Transverse colon (tissue), 4 donors: ENCODE measurements around the gene EIF5B. TPM values are rescaled to one million over a fixed set of nuclear protein-coding genes. Genes with fewer than 3 reads are reported as not detected.
"Not testable (repeated sequence)": the region's sequence is repeated elsewhere in the genome, so short reads cannot be mapped to it uniquely, and the experiment has no call there.

Experiments used
- DNase-seq: peaks from one replicate; pipeline ENCODE4 v3.0.0-alpha.2; 2019
- H3K27ac ChIP-seq, 4 donors: fragments of 200-600 bp; sonication (generic); 2 replicates each; pipeline ENCODE4 v1.5.1; 2016 to 2018; ENCODE audit warnings: inconsistent platforms in 4 of 4
- H3K27me3 ChIP-seq: fragments of 200-600 bp; sonication (generic); 2 replicates; pipeline ENCODE4 v1.5.1; 2017; ENCODE audit warnings: inconsistent platforms
- H3K36me3 ChIP-seq, 4 donors: fragments of 200-600 bp; sonication (generic); 2 replicates each; pipeline ENCODE4 v1.5.1; 2017 to 2019; ENCODE audit warnings: inconsistent platforms in 4 of 4
- H3K4me1 ChIP-seq, 4 donors: fragments of 200-600 bp; sonication (generic); 2 replicates each; pipeline ENCODE4 v1.5.1; 2017 to 2020; ENCODE audit warnings: inconsistent platforms in 4 of 4
- H3K4me3 ChIP-seq, 4 donors: fragments of 200-600 bp; sonication (generic); 1 replicate in 1 of 4; 2 replicates in 3 of 4; pipeline versions ENCODE4 v1.5.1 to v1.6.1; 2017 to 2019; ENCODE audit warnings: inconsistent platforms in 4 of 4
- H3K9me3 ChIP-seq, 2 donors: fragments of 200-600 bp; sonication (generic); 2 replicates each; pipeline ENCODE4 v1.5.1; 2017 to 2019; ENCODE audit warnings: inconsistent platforms in 2 of 2
- EP300 ChIP-seq: sonication (generic); formaldehyde crosslinking; IDR thresholded peaks from one replicate; pipeline ENCODE4 v1.6.1; 2017; ENCODE audit warnings: antibody characterized with exemption, low read depth
- POLR2A ChIP-seq: fragments of 450-650 bp; IDR thresholded peaks from one replicate; pipeline ENCODE4 v1.6.1; 2016; ENCODE audit warnings: antibody characterized with exemption, mild to moderate bottlenecking, moderate library complexity
- POLR2AphosphoS5 ChIP-seq, 3 donors: sonication (generic); formaldehyde crosslinking; IDR thresholded peaks; one replicate each; pipeline ENCODE4 v1.6.1; 2016; ENCODE audit warnings: antibody characterized with exemption in 3 of 3
- WGBS, 2 donors: methylation state at CpG; one replicate each; pipeline ENCODE4 v1.1.5; 2018; ENCODE audit warnings: low coverage in 1 of 2; 5-methylcytosine and 5-hydroxymethylcytosine counted together
- in situ Hi-C, 4 donors: fragments of 200-750 bp; cut with MboI; loops; one replicate each; pipeline versions ENCODE4 v1.15.0 to v1.15.1; 2017; ENCODE audit warnings: low sequenced_read_pairs in 3 of 4, low pct_ligation_motif_present in 1 of 4, low pct_unique_long_range_greater_than_20kb in 1 of 4
- intact Hi-C: fragments of 100-400 bp; cut with DNase I; formaldehyde crosslinking; loops from one replicate; pipeline ENCODE4 v1.15.1; 2023; ENCODE audit warnings: low total_unique reads
- total RNA-seq, 4 donors: library from RNA; depleted of rRNA; stranded (reverse); fragments of >200 nt; gene quantifications; one replicate each; pipeline ENCODE4 v1.1.0, GENCODE V29; 2016
- TF ChIP-seq, protein P1 (sequence below), 5 experiments: fragments of 200-600 bp in 3 of 5; fragments of 450-650 bp in 2 of 5; sonication (generic) in 3 of 5; IDR thresholded peaks; 1 replicate in 2 of 5; 2 replicates in 3 of 5; pipeline ENCODE4 v1.5.1; 2016 to 2017; ENCODE audit warnings: antibody characterized with exemption in 5 of 5, inconsistent platforms in 3 of 5, mild to moderate bottlenecking in 2 of 5, moderate library complexity in 1 of 5

EIF5B gene
- total RNA-seq, 4 donors from 2014 or later: 13.1 to 32.6 (median 20.6) TPM

DNA sequence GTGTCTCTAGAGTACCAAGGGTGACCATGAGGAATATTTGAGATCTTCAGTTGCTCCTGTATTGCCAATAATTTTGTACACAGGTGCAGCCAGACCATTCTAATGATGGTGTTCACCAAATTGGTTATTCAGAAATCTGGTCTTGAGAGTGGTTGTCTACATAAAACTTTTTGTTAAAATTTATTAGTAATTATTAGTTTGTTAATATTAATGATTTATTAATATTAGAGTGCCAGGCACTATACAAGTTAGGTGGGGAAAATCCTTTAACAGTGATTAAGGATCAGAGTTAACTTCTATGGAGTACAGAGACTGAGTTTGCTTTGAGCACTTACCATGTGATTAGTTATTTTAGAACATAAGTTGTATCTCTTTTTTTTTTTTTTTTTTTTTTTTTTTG lies 9.0 kb downstream of the EIF5B start:
- in situ Hi-C loops: loop anchor here (10.0 to 25.0 kb wide), 4 partner anchors 141 to 916 kb away; partner anchors contain the start of genes REV1 (in 3 of the 4), MITD1 (in 2 of the 4) and MRPL30 (in 2 of the 4)
- no peak overlapping the region for H3K27ac ChIP-seq
- no peaks in the 10 kb centered on the region for H3K36me3 ChIP-seq
- H3K27me3 ChIP-seq: no peaks in the 10 kb centered on the region
- H3K9me3 ChIP-seq: no peaks in the 10 kb centered on the region
- intact Hi-C loops: no loop called here
- peaks cover 0 to 7% (median 2%) of the 10 kb centered on the region in 4 donors for H3K4me1 ChIP-seq
- H3K4me3 ChIP-seq: no peak overlapping the region
- no peak for DNase-seq
- TF ChIP-seq POLR2A (no peak), EP300 (no peak)

DNA sequence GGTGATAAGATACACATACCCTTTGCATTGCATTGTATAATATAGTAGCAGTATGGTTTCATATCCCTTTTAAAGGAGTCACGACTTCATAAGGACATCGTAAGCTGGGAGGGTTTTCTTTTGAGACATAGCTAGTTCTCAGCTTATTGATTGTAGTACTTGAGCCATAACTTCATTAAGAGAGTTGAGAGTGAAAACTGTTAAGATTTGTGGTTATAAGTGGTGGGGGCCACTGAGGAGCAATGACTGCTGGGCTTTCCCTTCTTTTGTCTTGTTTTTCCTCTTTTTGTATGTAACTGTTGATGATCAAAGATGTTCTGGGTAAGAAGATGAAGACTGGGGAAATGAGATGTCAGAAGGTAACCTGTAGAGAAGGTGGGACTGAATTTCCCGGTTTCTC lies 11.0 kb downstream of the EIF5B start:
- TF ChIP-seq, protein P1, sequence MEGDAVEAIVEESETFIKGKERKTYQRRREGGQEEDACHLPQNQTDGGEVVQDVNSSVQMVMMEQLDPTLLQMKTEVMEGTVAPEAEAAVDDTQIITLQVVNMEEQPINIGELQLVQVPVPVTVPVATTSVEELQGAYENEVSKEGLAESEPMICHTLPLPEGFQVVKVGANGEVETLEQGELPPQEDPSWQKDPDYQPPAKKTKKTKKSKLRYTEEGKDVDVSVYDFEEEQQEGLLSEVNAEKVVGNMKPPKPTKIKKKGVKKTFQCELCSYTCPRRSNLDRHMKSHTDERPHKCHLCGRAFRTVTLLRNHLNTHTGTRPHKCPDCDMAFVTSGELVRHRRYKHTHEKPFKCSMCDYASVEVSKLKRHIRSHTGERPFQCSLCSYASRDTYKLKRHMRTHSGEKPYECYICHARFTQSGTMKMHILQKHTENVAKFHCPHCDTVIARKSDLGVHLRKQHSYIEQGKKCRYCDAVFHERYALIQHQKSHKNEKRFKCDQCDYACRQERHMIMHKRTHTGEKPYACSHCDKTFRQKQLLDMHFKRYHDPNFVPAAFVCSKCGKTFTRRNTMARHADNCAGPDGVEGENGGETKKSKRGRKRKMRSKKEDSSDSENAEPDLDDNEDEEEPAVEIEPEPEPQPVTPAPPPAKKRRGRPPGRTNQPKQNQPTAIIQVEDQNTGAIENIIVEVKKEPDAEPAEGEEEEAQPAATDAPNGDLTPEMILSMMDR (IDR thresholded peaks at IDR 0.05): no peak
- no peaks in the 10 kb centered on the region for H3K36me3 ChIP-seq
- H3K4me1 ChIP-seq: peaks cover 0 to 8% (median 3%) of the 10 kb centered on the region in 4 donors
- intact Hi-C loops (no loop called here), in situ Hi-C loops (loop anchor here (10.0 to 25.0 kb wide), 4 partner anchors 139 to 914 kb away; partner anchors contain the start of genes REV1 (in 3 of the 4), MITD1 (in 2 of the 4) and MRPL30 (in 2 of the 4))
- no peak overlapping the region for H3K4me3 ChIP-seq
- WGBS, 2 donors: 72 to 95% methylated on average over 3 of the region's 3 CpGs
- no peaks in the 10 kb centered on the region for H3K9me3 ChIP-seq
- H3K27me3 ChIP-seq: no peaks in the 10 kb centered on the region
- H3K27ac ChIP-seq: no peak overlapping the region
- DNase-seq: no peak

DNA sequence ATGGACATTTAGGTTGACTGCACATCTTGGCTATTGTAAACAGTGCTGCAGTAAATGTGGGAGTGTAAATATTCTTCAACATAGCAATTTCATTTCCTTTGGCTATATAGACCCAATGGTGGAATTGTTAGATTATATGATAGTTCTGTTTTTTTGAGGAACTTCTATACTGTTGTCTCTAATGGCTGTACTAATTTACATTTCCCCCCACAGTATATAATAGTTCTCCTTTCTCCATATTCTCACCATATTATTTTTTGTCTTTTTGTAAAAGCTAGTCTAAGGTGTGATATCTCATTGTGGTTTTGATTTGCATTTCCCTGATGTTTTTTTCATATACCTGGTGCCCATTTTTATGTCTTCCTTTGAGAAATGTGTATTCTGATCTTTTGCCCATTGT lies 13.0 kb downstream of the EIF5B start:
- Histone ChIP-seq H3K4me3 (no peak overlapping the region), H3K27ac (no peak overlapping the region), H3K4me1 (peaks cover 0 to 8% (median 3%) of the 10 kb centered on the region in 4 donors), H3K27me3 (no peaks in the 10 kb centered on the region), H3K9me3 (no peaks in the 10 kb centered on the region), H3K36me3 (no peaks in the 10 kb centered on the region)
- in situ Hi-C loops: no loop called here
- no peak for TF ChIP-seq POLR2AphosphoS5 (IDR thresholded peaks at IDR 0.05)
- TF ChIP-seq POLR2A: no peak
- intact Hi-C loops: no loop called here
- DNase-seq: no peak

DNA sequence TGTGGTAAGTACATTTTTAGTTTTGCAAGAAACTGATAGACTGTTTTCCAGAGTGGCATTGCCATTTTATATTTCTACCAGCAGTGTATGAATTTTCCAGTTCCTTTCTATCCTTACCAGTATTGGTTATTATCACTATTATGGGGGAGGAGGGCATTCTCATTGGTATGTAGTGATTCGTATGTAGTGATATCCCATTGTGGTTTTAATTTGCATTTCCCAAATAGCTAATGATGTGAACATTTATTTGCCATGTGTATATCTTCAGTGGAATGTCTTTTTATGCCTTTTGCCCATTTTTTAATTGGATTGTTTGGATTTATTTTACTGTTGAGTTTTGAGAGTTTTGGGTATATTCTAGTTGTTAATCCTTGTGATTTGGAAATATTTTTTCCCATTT lies 16.9 kb downstream of the EIF5B start:
- Histone ChIP-seq H3K27me3 (no peaks in the 10 kb centered on the region), H3K4me1 (peaks cover 0 to 8% (median 3%) of the 10 kb centered on the region in 4 donors), H3K4me3 (no peak overlapping the region), H3K36me3 (no peaks in the 10 kb centered on the region), H3K9me3 (no peaks in the 10 kb centered on the region), H3K27ac (no peak overlapping the region)
- TF ChIP-seq POLR2AphosphoS5 (IDR thresholded peaks at IDR 0.05) (no peak), POLR2A (no peak), EP300 (no peak)
- TF ChIP-seq, protein P1 (IDR thresholded peaks at IDR 0.05): no peak
- DNase-seq: no peak
- in situ Hi-C loops: no loop called here
- WGBS, 2 donors: 63 to 68% methylated on average over 1 of the region's 1 CpG
- intact Hi-C loops: no loop called here

DNA sequence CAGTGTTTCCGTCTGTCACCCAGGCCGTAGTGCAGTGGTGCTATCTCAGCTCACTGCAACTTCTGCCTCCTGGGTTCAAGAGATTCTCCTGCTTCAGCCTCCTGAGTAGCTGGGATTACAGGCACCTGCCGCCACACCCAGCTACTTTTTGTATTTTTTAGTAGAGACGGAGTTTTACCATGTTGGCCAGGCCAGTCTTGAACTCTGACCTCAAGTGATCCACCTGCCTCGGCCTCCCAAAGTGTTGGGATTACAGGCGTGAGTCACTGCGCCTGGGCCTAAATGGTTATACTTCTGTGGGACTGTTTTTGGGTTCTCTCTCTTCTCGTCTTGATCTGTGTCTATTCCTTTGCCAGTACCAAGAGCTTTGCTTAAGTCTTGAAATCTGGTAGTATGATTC lies 17.6 kb downstream of the EIF5B start:
- H3K9me3 ChIP-seq, H3K4me1 ChIP-seq, DNase-seq, H3K36me3 ChIP-seq, H3K27me3 ChIP-seq, in situ Hi-C loops, H3K4me3 ChIP-seq, H3K27ac ChIP-seq: not testable (repeated sequence)
- intact Hi-C loops: loop anchor here (5.0 kb wide), 1 partner anchor 1498 kb away; no protein-coding TSS in a partner anchor
- 90 to 94% methylated on average over 4 to 8 of the region's 8 CpGs for WGBS, 2 donors

DNA sequence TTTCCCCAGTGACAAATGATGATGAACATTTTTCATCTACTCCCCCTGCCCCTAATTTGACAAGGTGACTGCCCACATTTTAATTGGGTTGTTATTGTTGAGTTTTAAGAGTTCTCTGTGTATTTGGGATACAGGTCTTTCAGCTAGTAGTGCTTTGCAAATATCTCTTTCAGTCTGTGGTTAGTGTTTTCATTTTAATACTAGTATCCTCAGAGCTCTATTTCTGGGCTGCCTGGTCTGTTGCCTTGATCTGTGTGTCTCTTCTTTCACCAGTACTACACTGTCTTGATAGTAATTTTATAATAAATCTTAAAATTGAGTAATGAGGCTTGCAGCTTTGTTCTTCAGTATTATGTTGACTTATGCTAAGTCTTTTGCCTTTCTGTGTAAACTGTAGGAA lies 19.7 kb downstream of the EIF5B start:
- TF ChIP-seq, protein P1 (IDR thresholded peaks at IDR 0.05): no peak
- TF ChIP-seq POLR2A (no peak), POLR2AphosphoS5 (IDR thresholded peaks at IDR 0.05) (no peak), EP300 (no peak)
- Histone ChIP-seq H3K9me3 (no peaks in the 10 kb centered on the region), H3K27me3 (no peaks in the 10 kb centered on the region), H3K4me3 (no peak overlapping the region), H3K27ac (no peak overlapping the region), H3K4me1 (no peaks in the 10 kb centered on the region), H3K36me3 (peaks cover 0 to 12% (median 5%) of the 10 kb centered on the region in 4 donors)
- intact Hi-C loops: loop anchor here (5.0 kb wide), 1 partner anchor 1500 kb away; no protein-coding TSS in a partner anchor
- no peak for DNase-seq
- in situ Hi-C loops: no loop called here
